ENCODE measurements around the gene EVA1B.
A peak's percentile ranks its signal among the peaks of the same experiment; 100 is the strongest.

EVA1B gene, protein sequence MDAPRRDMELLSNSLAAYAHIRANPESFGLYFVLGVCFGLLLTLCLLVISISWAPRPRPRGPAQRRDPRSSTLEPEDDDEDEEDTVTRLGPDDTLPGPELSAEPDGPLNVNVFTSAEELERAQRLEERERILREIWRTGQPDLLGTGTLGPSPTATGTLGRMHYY

DNA sequence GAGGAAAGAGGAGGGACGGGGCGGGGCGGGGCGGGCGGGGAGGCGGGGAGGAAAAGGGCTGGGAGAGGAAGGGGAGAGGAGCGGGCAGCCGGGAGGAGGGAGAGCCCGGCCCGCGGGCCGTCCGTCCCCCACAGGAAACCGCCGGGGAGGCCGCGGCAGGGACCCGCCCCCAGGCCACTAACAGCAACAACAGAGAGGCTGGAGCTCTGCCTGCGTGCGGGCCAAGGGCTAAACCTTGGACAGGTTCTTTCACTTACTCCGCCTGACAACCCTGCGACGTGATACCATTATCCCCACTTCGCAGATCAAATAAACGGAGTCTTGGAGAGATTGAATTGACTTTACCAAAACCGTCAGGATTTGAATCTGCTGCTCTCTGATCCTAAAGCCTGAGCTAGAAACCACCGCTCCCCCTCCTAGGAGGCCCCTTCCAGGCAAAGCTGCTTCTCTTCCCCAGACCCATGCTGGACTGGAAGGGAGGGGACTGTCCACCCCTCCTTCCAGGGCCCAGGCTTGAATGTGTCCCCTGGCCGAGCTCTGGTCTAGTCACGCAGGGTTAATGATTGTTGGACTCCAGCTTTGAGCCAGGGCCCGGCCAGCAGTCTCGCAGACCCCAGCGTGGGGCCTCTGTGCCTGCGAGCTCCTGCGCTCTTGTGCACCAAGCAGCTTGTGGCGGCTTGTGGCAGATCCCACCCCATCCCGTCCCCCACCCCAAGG lies at the start of gene EVA1B:
EVA1B (minus strand) TSS at position 10 of the 717 bp plus-strand sequence. CDS start 608 bp downstream, outside the sequence.
- peaks cover 40% of the 10 kb centered on the region for H3K4me1 ChIP-seq (ENCODE audit: control insufficient read depth, insufficient read depth, low read length)

DNA sequence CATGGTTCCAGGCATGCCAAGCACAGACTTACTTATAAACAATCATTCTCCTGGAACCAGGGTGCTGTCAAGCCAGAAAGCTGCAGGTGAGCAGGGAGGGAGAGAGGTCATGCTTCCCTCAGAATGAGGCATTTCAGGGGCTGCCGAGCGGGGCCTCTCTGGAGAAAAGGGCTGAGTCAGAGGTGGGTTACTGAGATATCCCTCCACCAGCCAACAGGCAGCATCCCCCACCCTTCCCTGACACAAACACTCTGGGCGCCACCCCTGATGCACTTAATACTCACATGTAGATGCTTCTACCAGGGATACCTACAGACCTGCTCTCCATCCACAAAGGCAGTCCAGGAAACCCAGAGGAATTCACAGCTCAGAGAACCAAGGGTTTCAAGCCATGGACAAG lies 49.2 kb upstream of the EVA1B start:
- H3K9ac ChIP-seq (ENCODE audit: low read length) = peak overlapping the region; percentile 3
- no peaks in the 10 kb centered on the region for H3K27me3 ChIP-seq (ENCODE audit: control insufficient read depth, insufficient read depth, low read length)
- H3K36me3 ChIP-seq (ENCODE audit: control insufficient read depth, insufficient read depth, low read length) = no peaks in the 10 kb centered on the region
- no peaks in the 10 kb centered on the region for H3K9me3 ChIP-seq (ENCODE audit: control insufficient read depth, low read length)
- peaks cover 31% of the 10 kb centered on the region for H3K4me1 ChIP-seq (ENCODE audit: control insufficient read depth, insufficient read depth, low read length)
- H3K4me3 ChIP-seq (ENCODE audit: low read length) = no peak overlapping the region

More for the DNA sequence above, at the start of gene EVA1B:
- Histone ChIP-seq H3K36me3 (ENCODE audit: control insufficient read depth, insufficient read depth, low read length) (no peaks in the 10 kb centered on the region), H3K27me3 (ENCODE audit: control insufficient read depth, insufficient read depth, low read length) (peaks cover 30% of the 10 kb centered on the region), H3K9ac (ENCODE audit: low read length) (peak within 1 kb of the TSS; percentile 55), H3K4me3 (ENCODE audit: low read length) (peak within 1 kb of the TSS; percentile 8), H3K9me3 (ENCODE audit: control insufficient read depth, low read length) (no peaks in the 10 kb centered on the region)

DNA sequence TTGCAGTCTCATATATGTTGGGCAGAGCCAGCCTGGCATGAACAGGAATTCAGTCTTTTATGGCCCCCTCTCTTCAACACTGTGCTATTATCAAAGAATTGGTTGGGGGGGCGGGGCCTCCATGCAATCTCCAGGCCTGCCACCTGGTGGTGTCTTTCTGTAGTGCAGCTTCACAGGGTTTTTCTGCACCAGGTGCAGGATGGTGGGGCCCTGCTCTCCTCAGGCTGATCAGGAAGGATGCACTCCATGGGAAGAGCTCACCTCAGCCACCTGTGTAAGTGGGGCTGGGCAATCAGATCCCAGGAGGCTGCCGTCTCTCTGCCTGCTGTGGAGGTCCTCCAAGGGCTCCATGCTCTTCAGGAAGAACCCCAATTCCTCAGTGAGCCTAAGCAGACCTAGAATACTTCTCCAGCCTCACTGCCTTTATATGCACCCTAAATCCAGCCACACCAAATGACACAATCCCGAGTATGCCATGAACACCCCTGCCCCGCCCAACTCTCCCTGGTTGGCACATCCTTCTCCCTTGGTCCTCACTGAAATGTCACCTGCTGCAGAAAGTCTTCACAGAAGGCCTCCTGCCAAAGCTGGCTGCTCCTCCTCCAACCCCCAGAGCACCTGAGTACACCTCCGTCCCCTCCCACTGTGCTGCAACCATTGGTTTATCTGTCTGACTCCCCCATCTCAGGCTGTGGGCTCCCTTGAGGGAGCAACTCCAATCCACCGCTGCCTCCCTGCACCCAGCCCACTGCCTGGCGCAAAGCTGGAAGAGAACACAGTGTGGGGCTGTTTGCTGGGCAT lies 45.8 kb upstream of the EVA1B start:
- H3K4me1 ChIP-seq (ENCODE audit: control insufficient read depth, insufficient read depth, low read length) = peaks cover 19% of the 10 kb centered on the region
- H3K27me3 ChIP-seq (ENCODE audit: control insufficient read depth, insufficient read depth, low read length) = no peaks in the 10 kb centered on the region
- H3K9me3 ChIP-seq (ENCODE audit: control insufficient read depth, low read length) = no peaks in the 10 kb centered on the region
- no peak overlapping the region for H3K4me3 ChIP-seq (ENCODE audit: low read length)
- H3K36me3 ChIP-seq (ENCODE audit: control insufficient read depth, insufficient read depth, low read length) = no peaks in the 10 kb centered on the region
- no peak overlapping the region for H3K9ac ChIP-seq (ENCODE audit: low read length)

DNA sequence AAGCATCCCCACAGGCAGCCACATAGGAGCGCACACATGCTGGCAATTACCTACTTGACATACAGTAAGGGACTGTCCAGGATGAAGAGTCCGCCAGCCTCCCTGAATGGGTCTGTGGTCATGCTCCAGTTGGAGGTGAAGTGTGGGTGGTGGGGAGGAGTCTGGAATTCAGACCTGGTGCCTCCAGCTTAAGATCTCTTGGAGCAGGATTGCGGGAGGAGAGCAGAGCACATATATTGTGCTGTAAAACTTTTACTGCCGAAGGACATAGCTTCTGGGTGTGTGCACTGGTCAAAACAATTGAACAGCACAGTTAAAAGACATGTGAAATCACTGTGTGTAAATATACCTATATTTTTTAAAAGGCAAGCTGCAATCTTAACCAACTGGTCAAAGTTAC lies 44.4 kb upstream of the EVA1B start:
- no peaks in the 10 kb centered on the region for H3K9me3 ChIP-seq (ENCODE audit: control insufficient read depth, low read length)
- H3K4me1 ChIP-seq (ENCODE audit: control insufficient read depth, insufficient read depth, low read length) = peaks cover 5% of the 10 kb centered on the region
- no peaks in the 10 kb centered on the region for H3K36me3 ChIP-seq (ENCODE audit: control insufficient read depth, insufficient read depth, low read length)
- H3K9ac ChIP-seq (ENCODE audit: low read length) = no peak overlapping the region
- H3K27me3 ChIP-seq (ENCODE audit: control insufficient read depth, insufficient read depth, low read length) = no peaks in the 10 kb centered on the region
- no peak overlapping the region for H3K4me3 ChIP-seq (ENCODE audit: low read length)

DNA sequence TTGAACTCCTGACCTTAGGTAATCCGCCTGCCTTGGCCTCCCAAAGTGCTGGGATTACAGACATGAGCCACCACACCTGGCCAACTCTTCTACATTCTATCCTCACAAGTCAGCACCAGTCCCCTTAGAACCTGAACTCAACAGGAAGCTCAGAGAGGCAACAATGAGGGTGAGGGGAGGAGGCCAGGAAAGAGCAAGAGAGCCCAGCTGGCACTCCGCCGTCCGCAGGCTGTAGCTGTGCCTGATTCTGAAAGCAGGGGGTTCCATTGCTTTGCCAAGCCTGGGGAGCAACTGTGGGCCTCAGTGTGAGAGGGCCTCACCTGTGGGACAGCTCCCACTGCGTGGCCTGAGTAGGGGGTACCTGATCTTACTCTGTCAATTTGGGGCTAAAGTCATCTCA lies 43.6 kb upstream of the EVA1B start:
- no peak overlapping the region for H3K4me3 ChIP-seq (ENCODE audit: low read length)
- no peak overlapping the region for H3K9ac ChIP-seq (ENCODE audit: low read length)
- H3K27me3 ChIP-seq (ENCODE audit: control insufficient read depth, insufficient read depth, low read length) = no peaks in the 10 kb centered on the region
- no peaks in the 10 kb centered on the region for H3K36me3 ChIP-seq (ENCODE audit: control insufficient read depth, insufficient read depth, low read length)
- no peaks in the 10 kb centered on the region for H3K4me1 ChIP-seq (ENCODE audit: control insufficient read depth, insufficient read depth, low read length)
- no peaks in the 10 kb centered on the region for H3K9me3 ChIP-seq (ENCODE audit: control insufficient read depth, low read length)

DNA sequence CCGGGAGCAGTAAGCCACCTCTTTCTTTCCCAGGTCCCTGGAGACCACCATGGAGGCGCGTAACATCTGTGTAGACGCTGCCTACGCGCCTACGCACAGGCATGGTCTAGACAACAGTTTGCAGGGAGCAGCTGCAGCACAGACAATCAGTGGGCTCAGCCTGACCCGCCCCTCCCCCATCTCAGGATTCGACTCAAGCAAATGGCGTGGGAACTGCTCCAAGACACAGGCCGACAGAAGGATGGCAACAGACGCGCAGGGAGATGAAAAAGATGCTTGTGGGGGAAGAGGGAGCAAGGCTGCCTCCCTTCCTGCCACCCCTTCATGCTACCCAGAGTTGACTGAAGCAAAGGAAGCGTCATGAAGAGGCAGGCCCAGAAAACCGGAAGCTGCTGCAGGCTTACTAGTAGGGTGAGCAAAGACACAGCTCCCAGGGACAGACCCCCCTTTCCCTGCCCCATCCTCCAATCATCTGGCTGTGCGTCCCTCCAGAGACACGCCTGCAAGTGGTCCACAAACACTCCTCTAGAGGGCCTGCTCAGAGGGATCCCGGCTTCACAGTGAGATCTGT lies 42.7 kb upstream of the EVA1B start:
- no peaks in the 10 kb centered on the region for H3K9me3 ChIP-seq (ENCODE audit: control insufficient read depth, low read length)
- no peaks in the 10 kb centered on the region for H3K27me3 ChIP-seq (ENCODE audit: control insufficient read depth, insufficient read depth, low read length)
- H3K9ac ChIP-seq (ENCODE audit: low read length) = no peak overlapping the region
- H3K4me1 ChIP-seq (ENCODE audit: control insufficient read depth, insufficient read depth, low read length) = no peaks in the 10 kb centered on the region
- H3K4me3 ChIP-seq (ENCODE audit: low read length) = no peak overlapping the region
- H3K36me3 ChIP-seq (ENCODE audit: control insufficient read depth, insufficient read depth, low read length) = no peaks in the 10 kb centered on the region

DNA sequence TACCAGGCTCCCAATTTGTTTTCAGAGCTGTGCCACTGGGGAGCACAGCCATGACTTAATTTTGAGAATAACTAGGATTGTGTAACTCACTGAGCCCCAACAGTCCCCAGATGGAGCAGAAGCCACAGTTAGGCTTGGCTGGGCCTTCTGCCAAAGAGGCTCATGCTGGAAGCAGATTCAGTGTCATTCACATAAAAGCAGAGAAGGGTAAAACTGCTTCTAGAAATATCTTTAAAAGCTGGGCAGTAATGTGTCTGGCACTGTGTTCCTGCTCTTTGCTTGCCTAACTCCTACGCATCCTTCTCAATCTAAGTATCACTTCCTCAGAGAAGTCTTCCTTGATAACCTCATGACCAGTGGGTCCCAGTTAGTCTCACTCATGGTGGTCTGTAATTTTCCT lies 41.9 kb upstream of the EVA1B start:
- no peaks in the 10 kb centered on the region for H3K36me3 ChIP-seq (ENCODE audit: control insufficient read depth, insufficient read depth, low read length)
- no peaks in the 10 kb centered on the region for H3K4me1 ChIP-seq (ENCODE audit: control insufficient read depth, insufficient read depth, low read length)
- no peak overlapping the region for H3K9ac ChIP-seq (ENCODE audit: low read length)
- H3K4me3 ChIP-seq (ENCODE audit: low read length) = no peak overlapping the region
- H3K9me3 ChIP-seq (ENCODE audit: control insufficient read depth, low read length) = no peaks in the 10 kb centered on the region
- no peaks in the 10 kb centered on the region for H3K27me3 ChIP-seq (ENCODE audit: control insufficient read depth, insufficient read depth, low read length)

DNA sequence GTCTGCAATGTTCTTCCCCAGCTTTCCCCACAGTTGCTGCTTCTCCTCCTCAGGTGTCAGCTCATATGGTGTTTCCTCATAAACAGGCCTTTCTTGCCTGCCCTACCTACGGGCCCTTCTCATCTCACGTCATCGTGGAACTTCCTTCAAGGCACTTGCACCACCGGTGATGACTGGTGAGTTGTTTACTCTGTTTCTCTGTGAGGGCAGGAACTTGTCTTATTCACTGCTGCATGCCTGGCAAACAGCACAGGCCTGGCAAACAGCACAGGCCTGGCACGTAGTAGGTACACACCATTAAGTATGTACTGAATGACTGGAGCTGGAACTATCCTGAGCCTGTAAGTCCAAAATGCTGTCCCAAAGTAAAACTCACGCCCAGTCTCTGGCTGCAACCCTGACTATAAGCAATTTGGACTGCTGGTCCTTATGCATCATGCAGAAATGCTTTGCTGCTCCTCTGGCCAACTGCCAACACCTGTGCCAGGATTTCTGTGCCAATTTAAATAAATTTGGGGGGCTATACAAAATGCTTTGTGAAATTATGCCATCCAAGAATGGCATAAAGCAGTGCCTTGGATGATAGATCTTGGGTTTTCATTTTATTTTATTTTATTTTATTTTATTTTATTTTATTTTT lies 36.6 kb upstream of the EVA1B start:
- Histone ChIP-seq H3K9me3 (ENCODE audit: control insufficient read depth, low read length) (no peaks in the 10 kb centered on the region), H3K36me3 (ENCODE audit: control insufficient read depth, insufficient read depth, low read length) (no peaks in the 10 kb centered on the region), H3K27me3 (ENCODE audit: control insufficient read depth, insufficient read depth, low read length) (no peaks in the 10 kb centered on the region), H3K4me1 (ENCODE audit: control insufficient read depth, insufficient read depth, low read length) (no peaks in the 10 kb centered on the region), H3K4me3 (ENCODE audit: low read length) (no peak overlapping the region), H3K9ac (ENCODE audit: low read length) (no peak overlapping the region)

DNA sequence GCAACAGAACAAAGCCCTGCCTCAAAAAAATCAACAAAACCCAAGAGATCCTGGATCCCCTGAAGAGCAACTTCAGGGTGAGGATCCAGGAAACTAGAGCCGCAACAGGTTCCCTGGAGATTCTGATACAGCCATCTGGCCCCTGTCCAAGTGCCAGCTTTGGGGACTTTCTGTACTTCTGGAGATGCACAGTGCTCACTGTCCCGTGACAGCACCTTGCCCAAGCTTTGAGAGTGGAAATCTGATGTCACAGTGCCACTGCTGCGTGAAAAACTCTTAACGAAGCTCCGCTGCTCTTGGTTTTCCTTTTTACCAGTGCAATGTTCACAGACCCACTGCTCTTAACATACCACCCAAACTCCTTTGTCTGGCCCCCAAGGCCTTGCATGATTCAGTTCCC lies 35.9 kb upstream of the EVA1B start:
- H3K27me3 ChIP-seq (ENCODE audit: control insufficient read depth, insufficient read depth, low read length) = no peaks in the 10 kb centered on the region
- H3K4me1 ChIP-seq (ENCODE audit: control insufficient read depth, insufficient read depth, low read length) = no peaks in the 10 kb centered on the region
- H3K9me3 ChIP-seq (ENCODE audit: control insufficient read depth, low read length) = no peaks in the 10 kb centered on the region
- H3K4me3 ChIP-seq (ENCODE audit: low read length) = no peak overlapping the region
- H3K36me3 ChIP-seq (ENCODE audit: control insufficient read depth, insufficient read depth, low read length) = peaks cover 2% of the 10 kb centered on the region
- no peak overlapping the region for H3K9ac ChIP-seq (ENCODE audit: low read length)

DNA sequence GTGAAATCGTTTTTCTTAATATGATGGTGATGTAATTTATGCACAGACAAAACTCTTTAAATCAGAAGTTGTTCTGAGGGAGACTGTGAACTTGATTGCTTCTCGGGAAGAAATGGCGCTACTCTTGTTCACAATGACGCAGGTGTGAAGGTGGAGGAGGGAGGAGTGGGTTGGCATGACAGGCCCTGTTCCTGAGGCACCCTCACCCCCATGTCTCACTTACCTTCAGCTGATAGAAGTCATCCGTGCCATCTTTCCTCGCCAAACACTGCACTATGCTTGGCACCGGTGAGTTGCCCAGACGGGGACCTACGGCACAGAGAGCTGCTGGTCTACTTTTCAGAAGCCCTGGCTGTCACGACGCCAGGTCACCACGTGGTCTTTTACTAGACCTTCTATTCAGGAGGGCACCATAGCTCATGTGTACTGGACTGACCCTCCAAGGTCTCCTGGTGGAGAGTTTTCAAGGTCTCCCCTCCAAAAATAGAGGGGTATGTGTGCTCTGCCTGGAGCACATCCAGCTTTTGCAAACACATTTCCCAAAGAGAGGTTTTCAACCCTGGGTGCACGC lies 35.2 kb upstream of the EVA1B start:
- Histone ChIP-seq H3K4me3 (ENCODE audit: low read length) (no peak overlapping the region), H3K36me3 (ENCODE audit: control insufficient read depth, insufficient read depth, low read length) (peaks cover 7% of the 10 kb centered on the region), H3K9ac (ENCODE audit: low read length) (no peak overlapping the region), H3K4me1 (ENCODE audit: control insufficient read depth, insufficient read depth, low read length) (no peaks in the 10 kb centered on the region), H3K9me3 (ENCODE audit: control insufficient read depth, low read length) (no peaks in the 10 kb centered on the region), H3K27me3 (ENCODE audit: control insufficient read depth, insufficient read depth, low read length) (no peaks in the 10 kb centered on the region)

DNA sequence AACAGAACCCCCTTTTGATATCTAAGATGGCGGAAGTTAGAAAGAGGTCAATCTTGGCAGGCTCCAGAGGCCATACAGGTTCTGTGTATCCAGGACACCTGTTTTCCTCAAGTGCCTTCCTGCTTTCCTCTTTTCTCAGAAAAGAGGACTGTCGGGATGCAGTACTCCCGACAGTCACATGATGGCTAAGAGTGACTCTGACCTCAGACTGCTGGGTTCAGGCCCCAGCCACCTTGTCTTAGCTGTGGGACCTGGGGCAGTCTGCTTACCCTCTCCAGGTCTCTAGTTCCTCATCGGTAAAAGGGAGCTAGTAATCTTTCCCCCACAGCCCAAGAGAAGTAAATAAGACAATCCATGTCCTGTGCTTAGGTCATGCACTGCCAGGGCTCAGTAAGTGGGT lies 32.4 kb upstream of the EVA1B start:
- Histone ChIP-seq H3K9ac (ENCODE audit: low read length) (no peak overlapping the region), H3K36me3 (ENCODE audit: control insufficient read depth, insufficient read depth, low read length) (peaks cover 18% of the 10 kb centered on the region), H3K9me3 (ENCODE audit: control insufficient read depth, low read length) (no peaks in the 10 kb centered on the region), H3K4me1 (ENCODE audit: control insufficient read depth, insufficient read depth, low read length) (peaks cover 5% of the 10 kb centered on the region), H3K4me3 (ENCODE audit: low read length) (no peak overlapping the region), H3K27me3 (ENCODE audit: control insufficient read depth, insufficient read depth, low read length) (no peaks in the 10 kb centered on the region)
